Measurements from ENCODE around the gene SHISAL2B.
A peak's percentile ranks its signal among the peaks of the same experiment; 100 is the strongest.

The SHISAL2B gene

GRCh38 chr5:64759960-64760660 is 69.8 kb downstream of the SHISAL2B start:
- no peak for DNase-seq (ENCODE audit: low read depth)
- H3K4me3 ChIP-seq (ENCODE audit: low read length) = no peak overlapping the region
- no peak for TF ChIP-seq CTCF (conservative IDR thresholded peaks at IDR 0.05; ENCODE audit: low read depth, low read length)

DNA sequence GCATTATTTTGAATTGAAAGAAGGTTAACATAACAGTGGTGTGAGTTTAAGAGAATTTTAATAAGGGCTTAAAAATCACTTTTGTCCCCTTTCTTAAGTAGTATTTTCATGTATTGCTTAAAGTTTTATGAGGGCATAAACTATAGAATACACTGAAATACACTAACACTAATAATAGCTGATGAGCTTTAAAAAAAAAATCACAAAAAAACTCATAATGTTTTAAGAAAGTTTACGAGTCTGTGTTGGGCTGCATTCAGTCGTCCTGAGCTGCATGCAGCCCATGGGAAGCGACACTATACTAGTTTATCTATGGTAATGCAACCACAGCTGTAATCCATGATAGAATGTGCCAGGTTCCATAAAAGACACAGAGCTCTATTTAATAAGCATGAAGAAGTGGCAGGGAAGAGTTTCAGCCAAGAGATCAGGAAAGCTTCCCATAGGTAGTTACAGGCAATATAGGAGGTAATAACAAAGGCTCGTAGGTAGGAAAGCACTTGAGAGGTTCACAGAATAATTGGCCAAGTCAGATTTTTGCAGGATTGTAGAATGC is 73.7 kb downstream of the SHISAL2B start:
- no peak for DNase-seq (ENCODE audit: low read depth)
- H3K4me3 ChIP-seq (ENCODE audit: low read length) = no peak overlapping the region
- TF ChIP-seq CTCF (conservative IDR thresholded peaks at IDR 0.05; ENCODE audit: low read depth, low read length) = no peak

- H3K4me3 ChIP-seq (ENCODE audit: low read length) = no peak overlapping the region
- TF ChIP-seq CTCF (conservative IDR thresholded peaks at IDR 0.05; ENCODE audit: low read depth, low read length) = no peak
- no peak for DNase-seq (ENCODE audit: low read depth)
These were observed 75.7 kb downstream of the SHISAL2B start for GRCh38 chr5:64765804-64766504.

DNA sequence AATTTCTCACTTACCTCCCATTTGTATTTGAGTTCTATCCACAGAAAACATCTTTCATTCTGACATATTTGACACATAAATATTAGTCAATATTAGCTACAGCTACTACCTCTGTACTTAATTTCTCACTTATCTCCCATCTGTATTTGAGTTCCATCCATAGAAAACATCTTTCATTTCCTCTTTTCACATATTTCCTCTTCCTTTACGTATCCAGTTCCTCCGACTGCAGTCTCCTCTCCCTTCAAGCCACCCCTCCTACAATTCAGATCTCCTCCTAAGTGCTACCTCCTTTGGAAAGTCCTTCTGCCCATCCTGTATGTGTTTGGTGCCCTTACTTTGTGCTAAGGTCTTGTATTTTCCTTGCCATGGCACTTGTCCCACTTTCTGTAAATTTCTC is 76.6 kb downstream of the SHISAL2B start:
- TF ChIP-seq CTCF (conservative IDR thresholded peaks at IDR 0.05; ENCODE audit: low read depth, low read length) = no peak
- H3K4me3 ChIP-seq (ENCODE audit: low read length) = peak overlapping the region; percentile 89

More for the DNA sequence above, 76.6 kb downstream of the SHISAL2B start:
- DNase-seq (ENCODE audit: low read depth) = no peak

All from retinal pigment epithelial cell (primary cell).